NCI-H82 treated with DMSO at 0.1 percent for 48 hours (cell line): ENCODE measurements around the gene XRCC5.

Experiments
- DNase-seq: peaks from one replicate; lab custom pipeline; 2025; ENCODE audit not compliant: unreplicated experiment; lab: John Stamatoyannopoulos, UW

The XRCC5 gene

GRCh38 chr2:216222650-216223352 lies 113.7 kb downstream of the XRCC5 start:
- no peak for DNase-seq

DNA sequence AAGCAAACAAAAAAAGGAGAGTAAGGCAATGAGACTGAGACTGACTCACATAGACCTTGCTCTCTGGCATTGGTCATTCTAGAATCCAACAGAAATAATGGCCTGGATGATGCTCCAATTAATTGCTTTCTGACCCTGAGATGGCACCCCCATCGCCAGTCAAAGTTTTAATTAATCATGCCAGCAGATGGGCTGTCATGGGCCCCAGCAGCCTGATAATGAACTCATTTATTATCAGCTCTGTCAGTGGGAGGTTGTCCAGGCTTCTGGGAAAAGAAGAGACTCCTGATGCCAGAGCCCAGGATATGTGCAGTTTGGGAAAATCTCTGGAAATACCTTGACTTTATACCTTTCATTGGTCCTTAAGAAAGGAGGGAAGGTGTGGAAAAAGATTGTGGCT lies 115.2 kb downstream of the XRCC5 start:
- no peak for DNase-seq

GRCh38 chr2:216229277-216229914 lies 120.2 kb downstream of the XRCC5 start:
- DNase-seq, result no peak

DNA sequence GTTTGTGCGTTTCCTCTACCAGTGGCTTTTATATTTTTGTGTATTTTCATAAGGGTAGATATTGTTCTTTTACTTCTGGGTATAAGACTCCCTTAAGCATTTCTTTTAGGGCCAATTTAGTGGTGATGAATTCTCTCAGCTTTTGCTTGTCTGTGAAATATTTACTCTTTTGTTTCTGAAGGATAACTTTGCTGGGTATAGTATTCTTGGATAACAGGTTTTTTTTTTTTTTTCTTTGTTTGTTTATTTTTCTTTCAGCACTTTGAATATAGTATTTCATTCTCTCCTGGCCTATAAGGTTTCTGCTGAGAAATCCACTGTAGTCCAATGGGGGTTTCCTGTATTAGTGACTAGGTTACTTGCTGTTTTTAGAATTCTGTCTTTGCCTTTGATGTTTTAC lies 122.7 kb downstream of the XRCC5 start:
- no peak for DNase-seq

DNA sequence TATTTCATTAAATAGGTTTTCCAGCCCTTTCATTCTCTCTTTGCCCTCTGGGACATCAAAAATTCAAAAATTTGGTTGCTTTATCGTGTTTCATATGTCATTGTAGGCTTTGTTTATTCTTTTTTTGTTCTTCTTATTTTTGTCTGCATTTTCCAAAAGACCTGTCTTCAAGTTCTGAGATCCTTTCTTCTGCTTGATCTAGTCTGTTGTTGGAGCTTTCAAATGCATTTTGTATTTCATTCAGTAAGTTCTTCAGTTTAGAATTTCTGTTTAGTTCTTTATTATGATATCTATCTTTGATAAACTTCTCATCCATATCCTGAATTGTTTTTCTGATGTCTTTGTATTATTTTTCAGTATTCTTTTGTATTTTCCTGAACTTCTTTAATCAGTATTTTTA lies 123.6 kb downstream of the XRCC5 start:
- DNase-seq, result no peak

DNA sequence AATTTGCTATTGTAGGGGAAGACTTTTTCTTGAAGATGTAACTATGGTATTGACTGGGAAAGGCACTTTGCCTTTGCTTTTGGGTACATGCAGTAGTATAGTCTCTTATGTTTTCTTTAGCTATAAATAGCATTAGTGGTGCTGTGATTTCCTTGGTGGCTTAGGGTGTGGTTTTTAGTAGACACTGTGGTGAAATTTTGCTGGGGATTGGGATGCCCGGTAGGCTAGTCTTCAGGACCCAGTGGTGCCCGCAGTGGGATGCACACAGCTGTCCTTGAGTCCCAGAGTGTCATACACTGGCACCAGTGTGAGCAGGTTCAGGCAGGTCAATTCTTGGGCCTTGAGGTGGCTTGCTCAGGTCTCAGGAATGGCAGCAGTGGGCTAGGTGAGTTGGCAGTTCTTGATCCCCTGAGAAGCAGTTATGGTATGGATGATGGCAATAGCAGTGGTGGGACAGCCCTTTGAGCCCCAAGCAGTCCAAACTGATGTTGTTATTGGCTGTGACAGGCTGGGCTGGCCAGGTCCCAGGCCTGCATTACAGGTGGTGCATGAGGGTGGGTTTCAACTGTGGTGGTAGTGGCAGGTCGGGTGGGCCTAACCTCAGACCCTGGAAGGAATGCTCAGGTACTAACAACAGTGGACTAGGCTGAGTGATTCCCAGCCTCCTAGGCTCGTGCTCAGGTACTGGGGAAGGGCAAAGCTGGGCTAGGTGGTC lies 124.3 kb downstream of the XRCC5 start:
- no peak for DNase-seq

DNA sequence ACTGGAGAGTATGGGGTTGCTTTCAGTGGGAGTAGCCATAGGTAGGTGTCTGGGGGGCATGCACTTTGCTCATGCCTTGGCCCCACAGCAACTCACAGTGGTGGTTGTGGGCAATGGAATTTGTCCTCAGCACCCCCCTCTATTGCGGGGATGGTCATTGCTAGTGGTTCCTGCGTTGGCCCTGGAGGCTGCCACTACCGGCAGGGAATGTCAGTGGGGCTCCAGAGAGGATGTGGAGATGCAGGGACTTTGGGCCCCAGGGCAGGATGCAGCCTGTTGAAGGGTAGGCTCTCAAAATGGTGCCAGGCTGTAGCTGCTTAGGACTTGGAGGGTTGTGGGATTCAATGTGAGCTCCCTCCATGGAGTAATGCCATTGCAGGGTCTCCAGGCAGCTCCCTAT lies 125.0 kb downstream of the XRCC5 start:
- no peak for DNase-seq

GRCh38 chr2:216235462-216235861 lies 126.3 kb downstream of the XRCC5 start:
- no peak for DNase-seq

DNA sequence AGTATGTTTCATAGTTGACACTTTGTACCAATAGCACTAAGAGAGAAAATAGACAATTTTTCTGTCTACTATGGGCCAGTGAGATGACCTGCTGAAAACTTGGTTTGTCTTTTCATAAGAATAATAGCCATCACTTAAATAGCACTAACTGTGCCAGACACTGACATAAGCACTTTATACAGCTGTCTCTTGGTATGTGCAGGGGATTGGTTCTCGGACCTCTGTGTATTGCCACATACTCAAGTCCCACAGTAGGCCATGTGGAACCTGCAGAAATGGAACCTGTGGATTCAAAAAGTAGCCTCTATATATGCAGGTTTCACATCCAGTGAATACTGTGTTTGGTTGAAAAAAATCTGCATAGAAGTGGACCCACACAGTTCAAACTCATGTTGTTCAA lies 126.7 kb downstream of the XRCC5 start:
- no peak for DNase-seq

DNA sequence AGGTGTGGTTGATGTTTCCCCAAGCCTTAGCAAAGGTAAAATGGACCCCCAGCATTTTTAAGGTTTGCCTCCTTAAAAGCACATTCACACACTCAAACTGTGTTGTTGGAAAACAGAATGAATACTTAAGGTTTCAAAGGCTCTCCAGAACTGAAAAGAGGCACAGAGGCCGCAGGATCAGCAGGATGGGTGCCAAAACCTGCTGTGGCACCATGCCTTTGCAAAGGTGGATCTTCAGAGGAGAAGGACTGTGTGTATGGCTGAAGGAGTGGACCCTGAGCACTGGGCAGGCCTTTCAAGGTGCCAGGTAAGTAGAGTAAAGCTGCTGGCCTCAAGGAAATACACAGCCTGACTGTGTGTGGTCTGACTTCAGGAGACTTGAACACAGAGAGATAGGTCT lies 127.3 kb downstream of the XRCC5 start:
- DNase-seq, result no peak

- DNase-seq, result no peak
Observed at GRCh38 chr2:216242365-216242764, 133.2 kb downstream of the XRCC5 start.

DNA sequence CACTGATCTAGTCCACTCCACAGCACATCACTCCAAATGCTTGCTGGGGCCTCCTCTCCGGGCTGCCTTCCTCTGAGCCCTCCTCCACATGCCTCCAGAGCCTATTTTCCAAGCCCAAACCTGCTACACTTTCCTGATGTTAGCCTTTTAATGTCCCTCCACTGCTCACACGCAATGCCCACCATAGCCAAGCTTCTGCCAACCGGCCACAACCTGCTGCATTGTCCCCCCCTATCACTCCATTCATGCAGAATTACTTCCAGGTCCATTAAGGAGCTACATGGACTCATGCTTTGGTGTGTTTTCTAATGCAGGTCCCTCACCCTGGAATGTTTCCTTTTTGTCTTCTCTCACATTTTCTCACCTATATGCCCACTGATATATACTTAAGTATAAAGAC lies 133.9 kb downstream of the XRCC5 start:
- no peak for DNase-seq

GRCh38 chr2:216245391-216245975 lies 136.3 kb downstream of the XRCC5 start:
- no peak for DNase-seq

- no peak for DNase-seq
Observed at GRCh38 chr2:216246766-216247165, 137.6 kb downstream of the XRCC5 start.
